Activated CD4-positive, alpha-beta T cell treated with anti-CD3 and anti-CD28 coated beads, Interleukin-2, amount 10 ng/mL, durations not matched to agents 7 days and 5 days (primary cell): ENCODE measurements around the gene PVALB. TPM values are rescaled to one million over a fixed set of nuclear protein-coding genes. Genes with fewer than 3 reads are reported as not detected.

ENCODE experiments used
- CTCF ChIA-PET: fragments of 350-600 bp; sonication (Branson Sonifier 250); formaldehyde crosslinking; loops from one replicate; lab custom pipeline; 2021; ENCODE audit warnings: antibody characterized with exemption; lab: Charles Lee
- POLR2A ChIA-PET: fragments of 350-600 bp; sonication (Branson Sonifier 250); formaldehyde crosslinking; loops from one replicate; lab custom pipeline; 2021; ENCODE audit warnings: antibody characterized with exemption; lab: Charles Lee
- DNase-seq: peaks from one replicate; pipeline ENCODE4 v3.0.0-alpha.2; 2020
- H3K27ac Mint-ChIP-seq: one replicate; pipeline ENCODE4 v1.8.0; 2021; ENCODE audit warnings: mild to moderate bottlenecking, moderate library complexity, mixed read lengths
- H3K27me3 Mint-ChIP-seq: one replicate; pipeline ENCODE4 v1.8.0; 2021; ENCODE audit warnings: mixed read lengths
- H3K36me3 Mint-ChIP-seq: one replicate; pipeline ENCODE4 v1.8.0; 2021; ENCODE audit warnings: low read depth, mixed read lengths
- H3K4me1 Mint-ChIP-seq: one replicate; pipeline ENCODE4 v1.8.0; 2021; ENCODE audit warnings: mixed read lengths
- H3K4me3 Mint-ChIP-seq: one replicate; pipeline ENCODE4 v1.8.0; 2021; ENCODE audit warnings: mild to moderate bottlenecking, moderate library complexity, mixed read lengths
- H3K9me3 Mint-ChIP-seq: one replicate; pipeline ENCODE4 v1.8.0; 2021; ENCODE audit warnings: mixed read lengths
- total RNA-seq, 2 experiments: library from RNA; stranded (reverse); gene quantifications; one replicate each; pipeline ENCODE4 v1.2.3, GENCODE V29; 2021

Gene PVALB
- total RNA-seq, 2 experiments from 2014 or later, result not detected

DNA sequence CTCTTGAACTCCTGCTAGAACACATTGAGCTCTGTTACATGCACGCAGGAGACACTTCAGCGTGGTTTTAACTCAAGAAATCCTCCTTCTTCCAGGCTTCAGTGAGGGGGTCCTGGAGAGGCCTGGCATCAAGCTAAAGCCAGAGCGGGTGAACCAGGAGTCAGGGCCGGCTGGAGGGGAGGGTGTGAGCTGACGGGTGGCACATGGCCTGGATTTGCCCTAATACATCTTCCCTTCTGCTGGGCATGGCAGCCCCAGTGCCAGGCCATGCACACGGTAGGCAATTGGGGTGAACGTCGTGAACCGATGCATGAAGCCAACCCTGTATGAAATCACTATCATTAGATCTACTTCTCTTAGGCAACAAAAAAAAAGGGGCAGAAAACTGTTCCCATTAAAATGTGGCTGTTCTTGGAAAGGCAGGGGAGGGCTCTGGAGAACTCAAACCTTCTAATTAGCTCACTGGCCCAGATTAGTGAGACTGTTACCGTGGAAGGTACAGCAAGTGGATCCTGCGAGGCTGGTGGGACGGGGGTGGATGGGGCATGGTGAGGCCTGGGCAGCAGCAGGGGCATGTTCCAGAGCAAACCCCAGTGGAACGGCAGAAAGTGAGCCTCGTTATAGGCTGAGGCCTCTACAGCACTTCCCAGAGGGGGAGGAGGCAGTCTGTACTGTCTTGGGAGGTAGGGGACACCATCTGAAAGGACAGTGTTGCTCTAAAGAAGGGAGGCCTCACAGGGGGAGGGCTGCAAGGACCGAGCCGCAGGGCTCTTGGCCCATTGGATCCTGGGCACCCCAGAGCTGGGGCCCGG is 51.5 kb downstream of the PVALB start:
- ChIA-PET CTCF (interaction anchor here (0.6 to 2.9 kb wide), 3 partner anchors 10 to 699 kb away, joined by 5 to 11 read pairs (median 7); partner anchors contain the start of gene IFT27), POLR2A (no interaction called here)
- Mint-ChIP-seq H3K27me3 (no peaks in the 10 kb centered on the region), H3K36me3 (no peaks in the 10 kb centered on the region), H3K9me3 (no peaks in the 10 kb centered on the region), H3K27ac (no peak overlapping the region), H3K4me1 (no peaks in the 10 kb centered on the region), H3K4me3 (no peak overlapping the region)
- no peak for DNase-seq

DNA sequence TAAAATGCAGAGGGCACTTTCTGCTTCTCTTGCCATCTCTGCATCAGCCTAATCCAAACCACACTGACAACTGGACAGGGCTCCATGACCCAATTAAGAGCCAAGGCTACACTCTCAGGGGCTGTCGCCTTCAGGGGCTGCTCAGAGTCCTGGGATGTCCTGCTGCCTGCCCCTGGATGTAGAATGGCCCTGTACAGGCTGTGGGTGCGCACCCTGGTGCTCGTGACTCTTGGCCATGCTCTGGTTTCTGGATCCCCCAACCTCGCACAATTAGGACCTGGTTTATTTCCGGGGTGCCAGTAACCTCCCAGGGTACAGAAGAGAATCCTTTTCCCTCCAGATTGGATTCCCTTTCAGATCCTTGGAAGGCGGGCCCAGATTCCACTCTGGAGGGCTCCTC is 52.2 kb downstream of the PVALB start:
- Mint-ChIP-seq H3K27ac (no peak overlapping the region), H3K4me1 (no peaks in the 10 kb centered on the region), H3K4me3 (no peak overlapping the region), H3K9me3 (no peaks in the 10 kb centered on the region), H3K27me3 (no peaks in the 10 kb centered on the region), H3K36me3 (no peaks in the 10 kb centered on the region)
- DNase-seq, result no peak
- POLR2A ChIA-PET, result no interaction called here
- CTCF ChIA-PET, result interaction anchor here (2.9 kb wide), 1 partner anchor 11 kb away, joined by 11 read pairs; the partner anchor contains the start of gene IFT27

DNA sequence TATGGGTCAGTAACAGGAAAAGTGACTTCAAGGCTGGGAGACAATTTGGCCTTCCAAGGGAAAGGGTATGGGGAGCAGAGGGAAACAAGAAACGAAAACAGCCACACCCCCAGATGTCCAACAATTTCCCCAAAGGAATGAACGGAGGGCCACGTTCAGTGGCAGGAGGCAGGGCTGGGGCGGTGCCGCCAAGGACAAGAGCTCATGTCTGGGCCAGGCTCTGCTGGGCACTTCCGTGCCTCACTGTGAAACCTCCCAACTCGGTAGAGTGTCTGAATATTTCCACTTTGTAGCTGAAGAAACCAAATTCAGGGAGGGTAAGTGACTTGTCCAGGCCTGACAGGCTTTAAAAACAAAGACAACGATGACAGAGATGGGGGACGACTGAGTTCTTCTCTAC is 52.8 kb downstream of the PVALB start:
- H3K36me3 Mint-ChIP-seq, result no peaks in the 10 kb centered on the region
- POLR2A ChIA-PET, result no interaction called here
- H3K9me3 Mint-ChIP-seq, result no peaks in the 10 kb centered on the region

DNA sequence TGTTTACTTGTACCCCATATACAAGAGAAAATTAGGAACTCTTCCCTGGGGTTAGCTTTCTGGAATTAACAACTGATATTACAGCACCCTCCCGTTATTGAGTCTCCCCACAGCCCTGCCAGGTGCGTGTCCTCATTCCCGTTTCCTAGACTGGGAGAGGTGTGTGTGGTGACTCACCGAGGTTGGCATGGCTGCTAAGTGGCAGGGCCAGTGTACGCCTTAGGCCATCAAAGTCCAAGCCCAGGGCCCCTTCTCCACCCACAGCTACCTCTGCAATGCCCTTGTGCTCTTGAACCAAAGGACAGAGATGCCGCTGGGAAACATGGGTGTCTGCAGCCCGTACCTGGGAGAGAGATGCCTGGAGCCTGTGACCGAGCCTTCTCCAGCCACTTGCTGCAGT is 53.3 kb downstream of the PVALB start:
- no peak overlapping the region for H3K27ac Mint-ChIP-seq

More for the DNA sequence above, 52.8 kb downstream of the PVALB start:
- Mint-ChIP-seq H3K4me1 (no peaks in the 10 kb centered on the region), H3K4me3 (no peak overlapping the region), H3K27me3 (no peaks in the 10 kb centered on the region), H3K27ac (no peak overlapping the region)
- CTCF ChIA-PET, result interaction anchor here (2.9 kb wide), 1 partner anchor 12 kb away, joined by 11 read pairs; the partner anchor contains the start of gene IFT27
- no peak for DNase-seq

DNA sequence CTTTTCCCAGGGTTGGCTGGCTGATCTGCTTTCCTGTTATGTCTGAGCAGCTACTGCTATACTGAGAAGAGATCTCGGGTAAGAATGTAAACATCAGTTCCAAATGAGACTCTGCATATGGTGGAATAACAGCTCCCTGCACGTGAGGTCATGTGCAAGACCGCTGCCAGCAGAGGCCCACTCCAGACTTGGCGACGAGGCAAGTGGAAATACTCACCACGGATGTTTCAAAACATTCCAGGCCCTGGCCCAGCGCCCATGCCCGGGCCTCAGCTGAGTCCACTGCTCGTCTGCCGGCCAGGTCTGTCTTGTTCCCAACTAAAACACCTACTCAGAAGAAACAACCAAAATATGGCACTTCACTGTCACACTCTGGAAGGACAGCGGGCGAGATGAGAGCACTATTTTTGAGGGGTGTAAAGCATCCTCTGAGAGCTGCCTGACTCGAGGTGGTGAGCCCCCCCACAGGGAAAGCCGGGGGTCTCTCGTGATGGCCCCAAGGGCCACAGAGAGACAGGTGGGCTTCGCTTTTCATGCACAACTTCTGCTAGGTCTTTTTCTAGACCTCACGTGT is 54.1 kb downstream of the PVALB start:
- no peaks in the 10 kb centered on the region for H3K9me3 Mint-ChIP-seq
- no peaks in the 10 kb centered on the region for H3K27me3 Mint-ChIP-seq
- H3K4me1 Mint-ChIP-seq, result no peaks in the 10 kb centered on the region
- POLR2A ChIA-PET, result no interaction called here
- CTCF ChIA-PET, result interaction anchor here (0.6 kb wide), 1 partner anchor 83 kb away, joined by 3 read pairs; no protein-coding TSS in a partner anchor
- H3K27ac Mint-ChIP-seq, result no peak overlapping the region
- no peaks in the 10 kb centered on the region for H3K36me3 Mint-ChIP-seq
- DNase-seq, result no peak
- H3K4me3 Mint-ChIP-seq, result no peak overlapping the region

More for the DNA sequence above, 53.3 kb downstream of the PVALB start:
- Mint-ChIP-seq H3K27me3 (no peaks in the 10 kb centered on the region), H3K4me3 (no peak overlapping the region), H3K9me3 (no peaks in the 10 kb centered on the region), H3K36me3 (no peaks in the 10 kb centered on the region), H3K4me1 (no peaks in the 10 kb centered on the region)
- no peak for DNase-seq
- POLR2A ChIA-PET, result no interaction called here
- CTCF ChIA-PET, result interaction anchor here (0.6 kb wide), 1 partner anchor 83 kb away, joined by 3 read pairs; no protein-coding TSS in a partner anchor

DNA sequence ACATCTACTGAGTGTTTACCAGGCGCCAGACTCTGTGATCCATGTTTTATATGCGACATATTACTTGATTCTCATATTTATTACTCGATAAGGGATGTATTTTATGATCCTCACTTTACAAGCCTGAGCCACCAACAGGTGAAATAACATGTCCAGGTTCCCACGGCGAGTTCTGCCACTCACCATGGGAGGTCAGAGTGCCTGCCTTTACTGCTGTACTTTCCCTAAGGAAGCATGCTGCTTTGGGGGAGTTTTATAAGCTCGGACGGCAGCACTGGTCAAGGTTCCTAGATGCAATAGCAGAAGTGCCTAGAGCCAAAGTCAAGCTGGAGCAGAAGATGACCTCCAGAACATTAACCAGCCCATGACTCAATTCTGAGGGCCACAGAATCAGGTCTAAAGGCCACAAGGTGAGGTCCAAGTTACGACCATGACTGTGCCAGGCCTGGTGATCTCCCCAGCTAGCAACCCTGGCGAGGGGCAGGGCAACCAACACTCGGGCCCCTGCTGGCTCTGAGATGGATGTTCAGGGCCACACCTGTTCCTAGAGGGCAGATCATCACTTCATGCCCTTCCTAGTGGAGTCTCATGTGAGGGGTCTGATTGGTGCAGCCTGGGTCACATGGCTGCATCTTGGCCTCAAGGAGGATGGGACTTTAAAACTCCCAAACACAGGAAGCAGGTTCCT is 55.1 kb downstream of the PVALB start:
- peaks cover 1% of the 10 kb centered on the region for H3K4me1 Mint-ChIP-seq
- H3K36me3 Mint-ChIP-seq, result no peaks in the 10 kb centered on the region
- POLR2A ChIA-PET, result no interaction called here
- H3K27ac Mint-ChIP-seq, result no peak overlapping the region
- no peak overlapping the region for H3K4me3 Mint-ChIP-seq
- CTCF ChIA-PET, result no interaction called here
- no peaks in the 10 kb centered on the region for H3K9me3 Mint-ChIP-seq
- H3K27me3 Mint-ChIP-seq, result no peaks in the 10 kb centered on the region
- DNase-seq, result no peak

DNA sequence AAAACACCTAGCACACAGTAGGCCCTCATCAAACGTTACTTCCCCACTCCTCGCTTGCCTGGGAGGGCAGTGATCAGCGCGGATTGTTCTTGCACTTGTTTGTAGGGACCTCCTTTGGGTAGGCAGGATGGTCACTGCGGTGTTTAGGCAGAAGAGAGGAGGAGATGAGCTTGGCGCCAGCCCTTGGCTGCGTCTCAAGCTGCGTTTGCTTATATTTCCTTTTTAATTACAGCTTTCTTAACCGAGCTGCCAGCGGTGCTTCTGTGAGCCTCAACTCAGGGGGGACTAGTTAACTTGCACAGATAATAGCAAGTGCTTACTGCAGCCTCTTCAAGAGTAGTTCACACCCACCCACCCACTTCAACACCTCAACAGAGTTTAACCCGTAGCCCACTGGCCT is 56.0 kb downstream of the PVALB start:
- H3K36me3 Mint-ChIP-seq, result no peaks in the 10 kb centered on the region
- no peak for DNase-seq
- H3K27me3 Mint-ChIP-seq, result no peaks in the 10 kb centered on the region
- ChIA-PET POLR2A (no interaction called here), CTCF (no interaction called here)
- H3K4me3 Mint-ChIP-seq, result no peak overlapping the region
- peaks cover 1% of the 10 kb centered on the region for H3K4me1 Mint-ChIP-seq
- H3K27ac Mint-ChIP-seq, result no peak overlapping the region
- H3K9me3 Mint-ChIP-seq, result no peaks in the 10 kb centered on the region

DNA sequence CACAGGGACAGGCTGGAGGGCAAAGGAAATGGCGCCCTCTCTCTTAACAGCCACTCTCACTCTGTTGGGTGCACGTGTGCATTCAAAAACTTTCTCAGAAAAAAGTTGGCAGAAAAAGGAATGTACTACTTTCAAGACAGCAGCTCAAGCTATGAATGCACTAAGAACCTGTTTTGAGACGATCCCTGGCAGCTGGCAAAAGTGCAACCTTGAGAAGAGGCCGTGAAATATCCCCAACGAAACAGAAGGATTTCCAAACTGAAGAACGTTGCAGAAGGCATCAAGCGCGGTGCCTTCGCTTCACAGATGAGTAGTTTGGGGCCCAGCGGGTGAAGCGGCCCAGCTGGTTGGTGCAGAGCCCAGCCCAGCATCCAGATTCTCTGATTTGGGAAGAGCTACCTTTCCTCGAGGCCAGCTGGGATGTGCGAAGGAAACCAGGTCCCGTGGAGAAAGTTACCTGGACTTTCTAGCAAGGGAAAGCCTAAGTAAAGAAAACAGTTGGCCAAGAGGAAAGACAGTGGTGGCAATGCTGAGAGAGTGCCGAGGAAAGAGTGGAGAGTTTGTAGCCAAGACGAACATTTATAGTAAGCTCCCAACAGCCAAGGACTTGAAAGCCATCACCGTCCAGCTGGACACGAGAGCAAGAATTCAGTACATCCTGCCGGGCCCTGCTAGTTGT is 57.2 kb downstream of the PVALB start:
- peaks cover 1% of the 10 kb centered on the region for H3K4me1 Mint-ChIP-seq
- H3K36me3 Mint-ChIP-seq, result no peaks in the 10 kb centered on the region
- no peaks in the 10 kb centered on the region for H3K9me3 Mint-ChIP-seq
- no peak overlapping the region for H3K27ac Mint-ChIP-seq
- DNase-seq, result no peak
- H3K4me3 Mint-ChIP-seq, result no peak overlapping the region
- POLR2A ChIA-PET, result no interaction called here
- CTCF ChIA-PET, result interaction anchor here (0.9 to 2.5 kb wide), 3 partner anchors 9 to 284 kb away, joined by 3 to 8 read pairs (median 3); no protein-coding TSS in a partner anchor
- H3K27me3 Mint-ChIP-seq, result no peaks in the 10 kb centered on the region

DNA sequence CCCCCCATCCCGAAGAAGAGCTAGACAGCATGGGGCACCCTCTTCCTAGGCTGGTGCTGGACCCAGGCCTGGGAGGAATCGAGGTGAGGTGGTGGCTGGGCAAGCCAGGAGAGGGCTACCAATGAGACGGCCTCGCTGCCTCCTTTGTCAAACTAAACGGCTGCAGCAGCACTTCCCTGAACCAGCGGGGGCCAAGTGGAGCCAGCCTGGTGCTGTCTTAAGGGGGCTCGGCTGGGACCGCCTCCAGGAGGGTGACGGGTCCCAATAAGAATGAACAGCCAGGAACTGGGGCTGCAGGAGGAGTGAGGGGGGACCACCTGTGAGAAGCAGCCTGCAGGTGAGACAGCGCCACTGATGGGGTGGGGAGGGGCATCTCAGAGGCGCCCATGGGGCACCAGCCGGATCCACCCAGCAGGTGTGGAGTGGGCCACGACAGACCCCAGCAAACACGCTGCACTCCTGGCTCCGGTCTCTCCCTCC is 58.0 kb downstream of the PVALB start:
- Mint-ChIP-seq H3K27me3 (no peaks in the 10 kb centered on the region), H3K36me3 (no peaks in the 10 kb centered on the region), H3K4me1 (peaks cover 1% of the 10 kb centered on the region), H3K9me3 (no peaks in the 10 kb centered on the region), H3K27ac (no peak overlapping the region), H3K4me3 (no peak overlapping the region)
- POLR2A ChIA-PET, result no interaction called here
- CTCF ChIA-PET, result interaction anchor here (0.7 to 2.5 kb wide), 7 partner anchors 9 to 264 kb away, joined by 3 to 10 read pairs (median 6); partner anchors contain the start of gene IFT27
- DNase-seq, result no peak

DNA sequence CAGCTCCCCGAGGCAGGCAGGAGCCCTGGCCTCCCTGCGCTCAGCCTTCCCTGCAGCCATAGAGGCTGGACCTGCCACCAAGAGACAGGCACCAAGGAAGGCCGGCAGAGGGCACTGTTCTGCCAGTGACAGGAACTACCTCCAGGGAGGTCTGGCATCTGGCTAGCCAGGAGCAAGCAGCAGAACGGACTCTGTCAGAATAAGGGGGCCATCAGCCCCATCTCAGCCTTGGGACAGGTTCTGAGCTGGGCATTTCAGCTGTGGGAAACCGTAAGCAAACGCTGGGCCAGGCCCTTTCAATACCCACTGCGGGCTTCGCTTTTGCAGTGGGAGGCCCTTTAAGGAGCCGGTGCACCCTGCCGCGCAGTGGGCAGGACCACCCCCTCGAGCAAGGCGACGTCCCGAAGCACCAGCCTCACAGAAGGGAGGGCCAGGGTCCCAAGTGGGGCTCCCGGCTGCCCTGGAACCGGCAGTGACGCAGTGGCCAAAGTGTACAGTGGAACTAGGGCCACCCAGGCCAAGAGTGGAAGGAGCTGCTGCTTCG is 59.1 kb downstream of the PVALB start:
- Mint-ChIP-seq H3K36me3 (no peaks in the 10 kb centered on the region), H3K27ac (no peak overlapping the region), H3K27me3 (peaks cover 6% of the 10 kb centered on the region), H3K4me1 (peaks cover 1% of the 10 kb centered on the region), H3K9me3 (no peaks in the 10 kb centered on the region), H3K4me3 (no peak overlapping the region)
- CTCF ChIA-PET, result interaction anchor here (0.7 to 2.5 kb wide), 11 partner anchors 11 to 220 kb away, joined by 3 to 10 read pairs (median 5); partner anchors contain the start of gene IFT27
- DNase-seq, result peak; percentile 83
- POLR2A ChIA-PET, result no interaction called here

DNA sequence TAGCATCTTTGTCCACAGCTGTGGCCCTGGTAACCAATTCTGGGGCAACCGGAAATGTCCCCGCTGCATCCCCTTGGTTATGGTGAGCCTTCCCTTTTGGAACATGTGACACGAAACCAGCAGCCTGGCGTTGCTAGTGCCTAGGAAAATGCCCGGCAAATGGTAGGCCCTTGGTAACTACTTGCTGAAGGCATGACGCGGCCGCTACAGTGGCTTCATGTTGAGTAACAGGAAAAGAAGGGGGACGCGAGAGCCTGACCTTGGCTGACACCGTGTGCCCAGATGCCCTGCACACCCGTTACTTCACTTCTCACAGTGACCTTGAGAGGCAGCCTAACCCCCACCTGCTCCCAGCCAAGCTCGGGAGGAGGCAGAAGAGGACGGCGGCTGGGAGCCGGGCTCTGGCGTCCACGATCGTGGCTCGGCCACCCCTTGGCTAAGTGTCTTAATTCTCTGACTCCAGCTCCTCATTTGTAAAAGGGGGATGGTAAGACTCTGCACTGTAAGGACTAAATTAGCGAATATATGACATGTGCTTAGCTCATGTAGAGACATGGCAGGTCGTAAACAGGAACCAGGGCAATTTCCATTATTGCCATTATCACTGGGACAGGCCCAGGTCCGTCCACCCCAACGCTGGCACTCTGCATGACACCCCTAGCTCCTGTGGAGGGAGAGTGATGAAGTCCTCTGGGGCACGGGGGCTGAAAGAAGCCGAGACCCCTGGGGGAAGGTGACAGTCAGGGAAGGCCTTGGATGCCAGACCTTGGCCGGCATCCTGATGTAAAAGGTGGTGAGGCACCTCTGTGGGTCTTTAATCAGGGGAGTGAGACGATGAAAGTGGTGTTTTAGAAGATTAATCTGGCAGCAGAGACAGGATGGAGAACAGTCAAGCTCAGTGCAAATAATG is 59.8 kb downstream of the PVALB start:
- H3K27ac Mint-ChIP-seq, result no peak overlapping the region
- CTCF ChIA-PET, result interaction anchor here (0.6 to 2.5 kb wide), 11 partner anchors 11 to 343 kb away, joined by 3 to 10 read pairs (median 5); partner anchors contain the start of gene IFT27
- POLR2A ChIA-PET, result no interaction called here

More for the DNA sequence above, 59.8 kb downstream of the PVALB start:
- Mint-ChIP-seq H3K4me1 (peaks cover 1% of the 10 kb centered on the region), H3K27me3 (peaks cover 7% of the 10 kb centered on the region), H3K9me3 (no peaks in the 10 kb centered on the region), H3K36me3 (no peaks in the 10 kb centered on the region), H3K4me3 (no peak overlapping the region)
- DNase-seq, result no peak
